Uterus (tissue), 2 donors: ENCODE data around the gene PEPD.

ENCODE experiments used
- CTCF ChIP-seq, 4 experiments: fragments of 200-600 bp in 2 of 4; fragments of 450-650 bp in 2 of 4; sonication (generic) in 2 of 4; IDR thresholded peaks; one replicate each; pipeline ENCODE4 v1.5.1; 2016 to 2019; ENCODE audit warnings: antibody characterized with exemption in 4 of 4, mild to moderate bottlenecking in 2 of 4, moderate library complexity in 1 of 4
- POLR2A ChIP-seq, 2 donors: fragments of 450-650 bp; IDR thresholded peaks; one replicate each; pipeline ENCODE4 v1.6.1; 2016; ENCODE audit warnings: antibody characterized with exemption in 2 of 2, mild to moderate bottlenecking in 1 of 2, moderate library complexity in 1 of 2

- TF ChIP-seq CTCF (IDR thresholded peaks at IDR 0.05) (no peak), POLR2A (IDR thresholded peaks at IDR 0.05) (no peak)
Observed at GRCh38 chr19:33362508-33363228, 158.9 kb downstream of the PEPD start.
